Measurements from ENCODE around the gene IQGAP1.

Gene IQGAP1

DNA sequence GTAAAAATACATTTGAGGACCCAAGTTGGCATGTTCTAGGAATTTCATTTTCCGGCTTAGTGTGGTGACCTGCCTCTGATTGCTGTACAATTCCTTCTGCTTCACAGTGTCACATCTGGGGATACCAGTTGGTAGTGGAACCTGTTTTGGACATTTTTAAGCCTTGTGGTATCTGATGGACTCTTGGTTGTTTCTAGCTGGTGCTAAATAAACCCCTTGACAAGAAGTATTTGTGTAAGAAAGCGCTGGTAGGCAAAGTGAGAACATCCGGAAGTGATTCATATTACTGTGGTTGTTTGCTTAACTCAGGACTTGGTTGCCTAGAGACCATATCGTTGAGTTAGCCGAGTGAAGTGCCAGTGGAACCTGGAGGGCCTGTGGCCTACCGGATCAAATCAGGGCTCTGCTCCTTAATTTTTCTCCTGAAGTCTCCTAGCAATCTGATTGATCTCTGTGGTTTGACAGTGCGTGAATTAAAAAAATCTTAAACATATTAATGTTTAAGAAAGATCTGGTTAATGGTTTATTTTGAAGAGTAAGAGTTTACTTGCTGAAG, 12.8 kb downstream of the IQGAP1 start:
- TF ChIP-seq, protein P1, sequence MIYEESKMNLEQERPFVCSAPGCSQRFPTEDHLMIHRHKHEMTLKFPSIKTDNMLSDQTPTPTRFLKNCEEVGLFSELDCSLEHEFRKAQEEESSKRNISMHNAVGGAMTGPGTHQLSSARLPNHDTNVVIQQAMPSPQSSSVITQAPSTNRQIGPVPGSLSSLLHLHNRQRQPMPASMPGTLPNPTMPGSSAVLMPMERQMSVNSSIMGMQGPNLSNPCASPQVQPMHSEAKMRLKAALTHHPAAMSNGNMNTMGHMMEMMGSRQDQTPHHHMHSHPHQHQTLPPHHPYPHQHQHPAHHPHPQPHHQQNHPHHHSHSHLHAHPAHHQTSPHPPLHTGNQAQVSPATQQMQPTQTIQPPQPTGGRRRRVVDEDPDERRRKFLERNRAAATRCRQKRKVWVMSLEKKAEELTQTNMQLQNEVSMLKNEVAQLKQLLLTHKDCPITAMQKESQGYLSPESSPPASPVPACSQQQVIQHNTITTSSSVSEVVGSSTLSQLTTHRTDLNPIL (CRISPR knock-in tag; IDR thresholded peaks at IDR 0.05; ENCODE audit: low read depth), result 0 out of 2 replicates have a peak, but pooled peaks have one; percentile 28
- TF ChIP-seq, protein P2, sequence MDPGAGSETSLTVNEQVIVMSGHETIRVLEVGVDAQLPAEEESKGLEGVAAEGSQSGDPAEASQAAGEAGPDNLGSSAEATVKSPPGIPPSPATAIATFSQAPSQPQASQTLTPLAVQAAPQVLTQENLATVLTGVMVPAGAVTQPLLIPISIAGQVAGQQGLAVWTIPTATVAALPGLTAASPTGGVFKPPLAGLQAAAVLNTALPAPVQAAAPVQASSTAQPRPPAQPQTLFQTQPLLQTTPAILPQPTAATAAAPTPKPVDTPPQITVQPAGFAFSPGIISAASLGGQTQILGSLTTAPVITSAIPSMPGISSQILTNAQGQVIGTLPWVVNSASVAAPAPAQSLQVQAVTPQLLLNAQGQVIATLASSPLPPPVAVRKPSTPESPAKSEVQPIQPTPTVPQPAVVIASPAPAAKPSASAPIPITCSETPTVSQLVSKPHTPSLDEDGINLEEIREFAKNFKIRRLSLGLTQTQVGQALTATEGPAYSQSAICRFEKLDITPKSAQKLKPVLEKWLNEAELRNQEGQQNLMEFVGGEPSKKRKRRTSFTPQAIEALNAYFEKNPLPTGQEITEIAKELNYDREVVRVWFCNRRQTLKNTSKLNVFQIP (CRISPR knock-in tag; IDR thresholded peaks at IDR 0.05; ENCODE audit: borderline replicate concordance, low read depth), result 0 out of 2 replicates have a peak, but pooled peaks have one; percentile 38
- TF ChIP-seq ZNF565 (CRISPR knock-in tag; conservative IDR thresholded peaks at IDR 0.05; ENCODE audit: low read depth), result no peak
- peak; percentile 93 for ATAC-seq

DNA sequence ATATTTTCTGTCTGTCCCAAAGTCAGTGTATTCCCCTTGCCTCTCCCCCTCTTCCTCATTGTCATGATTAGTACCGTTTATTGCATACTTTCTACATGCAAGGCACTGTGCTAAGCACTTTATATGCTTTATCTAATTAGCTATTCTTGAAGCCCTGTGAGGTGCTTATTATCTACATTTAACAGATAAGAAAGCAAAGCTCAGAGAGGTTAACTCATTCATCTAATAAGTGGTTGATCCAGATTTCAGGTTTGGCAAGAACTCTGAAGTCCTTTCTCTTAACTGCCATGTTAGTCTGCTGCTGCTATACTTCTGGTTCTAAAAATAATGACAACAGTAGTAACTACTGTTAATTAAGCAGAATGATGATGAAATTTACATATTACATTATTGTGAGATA, 13.5 kb downstream of the IQGAP1 start:
- ATAC-seq, result no peak

More for the DNA sequence above, 13.5 kb downstream of the IQGAP1 start:
- TF ChIP-seq BACH2 (CRISPR knock-in tag; IDR thresholded peaks at IDR 0.05; ENCODE audit: borderline replicate concordance) (no peak), OSR1 (CRISPR knock-in tag; IDR thresholded peaks at IDR 0.05) (no peak), ZNF565 (CRISPR knock-in tag; conservative IDR thresholded peaks at IDR 0.05; ENCODE audit: low read depth) (no peak), TOX (CRISPR knock-in tag; IDR thresholded peaks at IDR 0.05; ENCODE audit: borderline replicate concordance) (no peak), RARB (CRISPR knock-in tag; IDR thresholded peaks at IDR 0.05) (no peak), ISL1 (CRISPR knock-in tag; IDR thresholded peaks at IDR 0.05) (no peak; the same call in 1 of the 2 replicates), ARNTL (CRISPR knock-in tag; IDR thresholded peaks at IDR 0.05; ENCODE audit: borderline replicate concordance, low read depth) (no peak), ESRRG (CRISPR knock-in tag; IDR thresholded peaks at IDR 0.05) (no peak), ZFP3 (CRISPR knock-in tag; IDR thresholded peaks at IDR 0.05) (no peak), ZC3H10 (CRISPR knock-in tag; IDR thresholded peaks at IDR 0.05) (no peak), SNAI2 (CRISPR knock-in tag; IDR thresholded peaks at IDR 0.05) (no peak), ZFP30 (CRISPR knock-in tag; IDR thresholded peaks at IDR 0.05) (no peak)
- TF ChIP-seq, protein P2 (CRISPR knock-in tag; IDR thresholded peaks at IDR 0.05; ENCODE audit: borderline replicate concordance, low read depth), result no peak
- TF ChIP-seq, protein P1 (CRISPR knock-in tag; IDR thresholded peaks at IDR 0.05; ENCODE audit: low read depth), result no peak
- TF ChIP-seq, protein P3, sequence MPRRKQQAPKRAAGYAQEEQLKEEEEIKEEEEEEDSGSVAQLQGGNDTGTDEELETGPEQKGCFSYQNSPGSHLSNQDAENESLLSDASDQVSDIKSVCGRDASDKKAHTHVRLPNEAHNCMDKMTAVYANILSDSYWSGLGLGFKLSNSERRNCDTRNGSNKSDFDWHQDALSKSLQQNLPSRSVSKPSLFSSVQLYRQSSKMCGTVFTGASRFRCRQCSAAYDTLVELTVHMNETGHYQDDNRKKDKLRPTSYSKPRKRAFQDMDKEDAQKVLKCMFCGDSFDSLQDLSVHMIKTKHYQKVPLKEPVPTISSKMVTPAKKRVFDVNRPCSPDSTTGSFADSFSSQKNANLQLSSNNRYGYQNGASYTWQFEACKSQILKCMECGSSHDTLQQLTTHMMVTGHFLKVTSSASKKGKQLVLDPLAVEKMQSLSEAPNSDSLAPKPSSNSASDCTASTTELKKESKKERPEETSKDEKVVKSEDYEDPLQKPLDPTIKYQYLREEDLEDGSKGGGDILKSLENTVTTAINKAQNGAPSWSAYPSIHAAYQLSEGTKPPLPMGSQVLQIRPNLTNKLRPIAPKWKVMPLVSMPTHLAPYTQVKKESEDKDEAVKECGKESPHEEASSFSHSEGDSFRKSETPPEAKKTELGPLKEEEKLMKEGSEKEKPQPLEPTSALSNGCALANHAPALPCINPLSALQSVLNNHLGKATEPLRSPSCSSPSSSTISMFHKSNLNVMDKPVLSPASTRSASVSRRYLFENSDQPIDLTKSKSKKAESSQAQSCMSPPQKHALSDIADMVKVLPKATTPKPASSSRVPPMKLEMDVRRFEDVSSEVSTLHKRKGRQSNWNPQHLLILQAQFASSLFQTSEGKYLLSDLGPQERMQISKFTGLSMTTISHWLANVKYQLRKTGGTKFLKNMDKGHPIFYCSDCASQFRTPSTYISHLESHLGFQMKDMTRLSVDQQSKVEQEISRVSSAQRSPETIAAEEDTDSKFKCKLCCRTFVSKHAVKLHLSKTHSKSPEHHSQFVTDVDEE (CRISPR knock-in tag; IDR thresholded peaks at IDR 0.05), result no peak
- TF ChIP-seq, protein P4, sequence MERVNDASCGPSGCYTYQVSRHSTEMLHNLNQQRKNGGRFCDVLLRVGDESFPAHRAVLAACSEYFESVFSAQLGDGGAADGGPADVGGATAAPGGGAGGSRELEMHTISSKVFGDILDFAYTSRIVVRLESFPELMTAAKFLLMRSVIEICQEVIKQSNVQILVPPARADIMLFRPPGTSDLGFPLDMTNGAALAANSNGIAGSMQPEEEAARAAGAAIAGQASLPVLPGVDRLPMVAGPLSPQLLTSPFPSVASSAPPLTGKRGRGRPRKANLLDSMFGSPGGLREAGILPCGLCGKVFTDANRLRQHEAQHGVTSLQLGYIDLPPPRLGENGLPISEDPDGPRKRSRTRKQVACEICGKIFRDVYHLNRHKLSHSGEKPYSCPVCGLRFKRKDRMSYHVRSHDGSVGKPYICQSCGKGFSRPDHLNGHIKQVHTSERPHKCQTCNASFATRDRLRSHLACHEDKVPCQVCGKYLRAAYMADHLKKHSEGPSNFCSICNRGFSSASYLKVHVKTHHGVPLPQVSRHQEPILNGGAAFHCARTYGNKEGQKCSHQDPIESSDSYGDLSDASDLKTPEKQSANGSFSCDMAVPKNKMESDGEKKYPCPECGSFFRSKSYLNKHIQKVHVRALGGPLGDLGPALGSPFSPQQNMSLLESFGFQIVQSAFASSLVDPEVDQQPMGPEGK (CRISPR knock-in tag; IDR thresholded peaks at IDR 0.05; ENCODE audit: borderline replicate concordance), result no peak
- TF ChIP-seq, protein P5, sequence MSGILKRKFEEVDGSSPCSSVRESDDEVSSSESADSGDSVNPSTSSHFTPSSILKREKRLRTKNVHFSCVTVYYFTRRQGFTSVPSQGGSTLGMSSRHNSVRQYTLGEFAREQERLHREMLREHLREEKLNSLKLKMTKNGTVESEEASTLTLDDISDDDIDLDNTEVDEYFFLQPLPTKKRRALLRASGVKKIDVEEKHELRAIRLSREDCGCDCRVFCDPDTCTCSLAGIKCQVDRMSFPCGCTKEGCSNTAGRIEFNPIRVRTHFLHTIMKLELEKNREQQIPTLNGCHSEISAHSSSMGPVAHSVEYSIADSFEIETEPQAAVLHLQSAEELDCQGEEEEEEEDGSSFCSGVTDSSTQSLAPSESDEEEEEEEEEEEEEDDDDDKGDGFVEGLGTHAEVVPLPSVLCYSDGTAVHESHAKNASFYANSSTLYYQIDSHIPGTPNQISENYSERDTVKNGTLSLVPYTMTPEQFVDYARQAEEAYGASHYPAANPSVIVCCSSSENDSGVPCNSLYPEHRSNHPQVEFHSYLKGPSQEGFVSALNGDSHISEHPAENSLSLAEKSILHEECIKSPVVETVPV (CRISPR knock-in tag; IDR thresholded peaks at IDR 0.05), result no peak
